ENCODE data around the gene MYNN.

MYNN gene

GRCh38 chr3:169835533-169835932, 62.3 kb downstream of the MYNN start:
- DNase-seq (ENCODE audit: low read depth), result no peak

- DNase-seq (ENCODE audit: low read depth), result peak; percentile 66
Observed at GRCh38 chr3:169836078-169836941, 63.1 kb downstream of the MYNN start.

GRCh38 chr3:169836942-169837275, 63.7 kb downstream of the MYNN start:
- no peak for DNase-seq (ENCODE audit: low read depth)

- DNase-seq (ENCODE audit: low read depth), result no peak
Observed at GRCh38 chr3:169838511-169839030, 65.4 kb downstream of the MYNN start.

Measured in amniotic epithelial cell (primary cell).